GM12891 (cell line): ENCODE data around the gene RHBDL2.

Experiments used
- POLR2A ChIP-seq: IDR thresholded peaks from 2 replicates; pipeline ENCODE4 v1.6.1; 2011; ENCODE audit warnings: low read depth, low read length, control low read depth
- POLR2AphosphoS5 ChIP-seq: IDR thresholded peaks from 2 replicates; pipeline ENCODE4 v1.6.1; 2011; ENCODE audit warnings: low read depth, low read length, control low read depth
- POU2F2 ChIP-seq: IDR thresholded peaks from 2 replicates; pipeline ENCODE4 v1.6.1; 2011; ENCODE audit warnings: low read depth, mild to moderate bottlenecking, control low read depth, low read length, moderate library complexity
- TAF1 ChIP-seq: IDR thresholded peaks from 2 replicates; pipeline ENCODE4 v1.6.1; 2011; ENCODE audit warnings: low read depth, low read length, control low read depth

DNA sequence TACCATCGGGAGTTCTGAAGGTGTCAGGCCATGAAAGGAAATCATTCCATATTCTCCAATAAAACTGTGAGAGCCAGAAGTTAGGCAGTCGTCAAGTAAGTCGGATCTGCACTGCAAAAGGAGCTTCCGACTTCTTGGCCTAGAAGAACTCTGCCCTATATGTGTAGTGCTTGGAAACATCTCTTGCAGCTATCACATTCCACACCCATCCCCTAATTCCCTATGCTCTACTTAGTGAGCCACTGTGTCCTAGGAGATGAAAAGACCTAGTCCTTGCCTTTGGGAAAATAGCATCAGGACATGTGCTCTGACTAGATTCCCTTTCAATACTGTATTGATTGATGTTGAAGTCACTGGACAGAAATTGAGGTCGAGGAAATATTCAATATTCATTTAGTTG lies 52.0 kb downstream of the RHBDL2 start:
- TF ChIP-seq POLR2A (no peak), POLR2AphosphoS5 (no peak), POU2F2 (no peak), TAF1 (no peak)
